HepG2 (cell line): ENCODE results near the gene NUP85. TPM values are rescaled to one million over a fixed set of nuclear protein-coding genes. Genes with fewer than 3 reads are reported as not detected.

ENCODE experiments used
- ASH2L ChIP-seq: fragments of 300-600, 200-600 bp; sonication (generic); IDR thresholded peaks from 2 replicates; pipeline ENCODE4 v1.7.0; 2017; ENCODE audit warnings: low read depth, mild to moderate bottlenecking, moderate library complexity, mixed read lengths, low read length; ENCODE audit not compliant: insufficient read length
- BHLHE40 ChIP-seq: IDR thresholded peaks from 2 replicates; pipeline ENCODE4 v1.6.1; 2011; ENCODE audit warnings: low read length, improper control_type of control experiment
- FOSL2 ChIP-seq: sonication (generic); formaldehyde crosslinking; IDR thresholded peaks from 2 replicates; pipeline ENCODE4 v1.4.0; 2020; ENCODE audit warnings: missing genetic modification reagents
- MEIS2 ChIP-seq: sonication (generic); formaldehyde crosslinking; IDR thresholded peaks from 2 replicates; pipeline ENCODE4 v1.9.0; 2021; ENCODE audit warnings: mild to moderate bottlenecking, missing genetic modification reagents
- MTF2 ChIP-seq: sonication (generic); formaldehyde crosslinking; IDR thresholded peaks from 2 replicates; pipeline ENCODE4 v1.5.0; 2020; ENCODE audit warnings: missing genetic modification reagents, borderline replicate concordance
- MXI1 ChIP-seq: IDR thresholded peaks from 3 replicates; pipeline ENCODE4 v1.6.1; 2012; ENCODE audit warnings: low read depth, low read length, inconsistent platforms, borderline replicate concordance
- MYNN ChIP-seq: sonication (generic); formaldehyde crosslinking; IDR thresholded peaks from 2 replicates; pipeline ENCODE4 v1.4.0; 2020; ENCODE audit warnings: mild to moderate bottlenecking, low read depth, missing genetic modification reagents
- NCOA2 ChIP-seq: sonication (generic); formaldehyde crosslinking; IDR thresholded peaks from 2 replicates; pipeline ENCODE4 v1.8.0; 2022; ENCODE audit warnings: inconsistent platforms
- NR2F6 ChIP-seq, 2 experiments: IDR thresholded peaks; 2 replicates each; pipeline ENCODE4 v1.6.1; 2016; ENCODE audit warnings: antibody characterized with exemption in 1 of 2, mild to moderate bottlenecking in 1 of 2
- PHF20 ChIP-seq: sonication (generic); formaldehyde crosslinking; IDR thresholded peaks from 2 replicates; pipeline ENCODE4 v1.5.0; 2020; ENCODE audit warnings: mild to moderate bottlenecking, missing genetic modification reagents
- SMYD3 ChIP-seq: sonication (generic); formaldehyde crosslinking; IDR thresholded peaks from 2 replicates; pipeline ENCODE4 v1.8.1; 2023; ENCODE audit warnings: mild to moderate bottlenecking, missing genetic modification reagents
- STAG1 ChIP-seq: sonication (generic); formaldehyde crosslinking; IDR thresholded peaks from 2 replicates; pipeline ENCODE4 v1.4.0; 2020; ENCODE audit warnings: missing genetic modification reagents
- STAT5B ChIP-seq: sonication (generic); formaldehyde crosslinking; IDR thresholded peaks from 2 replicates; pipeline ENCODE4 v1.4.0; 2020; ENCODE audit warnings: missing genetic modification reagents
- TBL1XR1 ChIP-seq: fragments of 150-350 bp; IDR thresholded peaks from 2 replicates; pipeline ENCODE4 v1.6.1; 2014; ENCODE audit warnings: borderline replicate concordance, low read length; ENCODE audit not compliant: partially characterized antibody
- TCF12 ChIP-seq, 2 experiments: fragments of 450-650 bp in 1 of 2; sonication (generic) in 1 of 2; formaldehyde crosslinking in 1 of 2; IDR thresholded peaks; 2 replicates each; pipeline versions ENCODE4 v1.6.1 to v1.8.0; 2017 to 2022; ENCODE audit warnings: antibody characterized with exemption in 1 of 2, mild to moderate bottlenecking in 1 of 2, missing genetic modification reagents in 1 of 2, moderate library complexity in 1 of 2
- TERF1 ChIP-seq: sonication (generic); formaldehyde crosslinking; IDR thresholded peaks from 2 replicates; pipeline ENCODE4 v1.8.0; 2022; ENCODE audit warnings: mild to moderate bottlenecking, missing genetic modification reagents, moderate library complexity
- THYN1 ChIP-seq: sonication (generic); formaldehyde crosslinking; IDR thresholded peaks from 2 replicates; pipeline ENCODE4 v1.8.1; 2023; ENCODE audit warnings: low read depth, mild to moderate bottlenecking, moderate library complexity, missing genetic modification reagents, borderline replicate concordance
- U2AF2 ChIP-seq: fragments of 200-400 bp; formaldehyde crosslinking; IDR thresholded peaks from 2 replicates; pipeline ENCODE4 v1.6.1; 2017; ENCODE audit warnings: low read depth, mild to moderate bottlenecking, low read length
- YY1 ChIP-seq: IDR thresholded peaks from 2 replicates; pipeline ENCODE4 v1.6.1; 2011; ENCODE audit warnings: low read length, low read depth, moderate library complexity, mild to moderate bottlenecking; ENCODE audit not compliant: insufficient read depth, insufficient replicate concordance
- ZFP36L1 ChIP-seq: sonication (generic); formaldehyde crosslinking; IDR thresholded peaks from 2 replicates; pipeline ENCODE4 v1.8.0; 2022; ENCODE audit warnings: mild to moderate bottlenecking, missing genetic modification reagents, moderate library complexity
- ZNF101 ChIP-seq: sonication (generic); formaldehyde crosslinking; IDR thresholded peaks from 2 replicates; pipeline ENCODE4 v1.4.0; 2020; ENCODE audit warnings: mild to moderate bottlenecking, low read depth, missing genetic modification reagents, borderline replicate concordance
- ZNF331 ChIP-seq: sonication (generic); formaldehyde crosslinking; IDR thresholded peaks from 2 replicates; pipeline ENCODE4 v1.4.0; 2020; ENCODE audit warnings: missing genetic modification reagents
- ZNF768 ChIP-seq: sonication (generic); formaldehyde crosslinking; IDR thresholded peaks from 2 replicates; pipeline ENCODE4 v1.4.0; 2020; ENCODE audit warnings: missing genetic modification reagents
- ZNF782 ChIP-seq: sonication (generic); formaldehyde crosslinking; IDR thresholded peaks from 2 replicates; pipeline ENCODE4 v1.4.0; 2020; ENCODE audit warnings: missing genetic modification reagents, mild to moderate bottlenecking, borderline replicate concordance
- ZNF891 ChIP-seq: sonication (generic); formaldehyde crosslinking; IDR thresholded peaks from 2 replicates; pipeline ENCODE4 v1.5.0; 2020; ENCODE audit warnings: mild to moderate bottlenecking, missing genetic modification reagents
- polyA plus RNA-seq, 8 experiments: library from polyadenylated mRNA; depleted of rRNA in 3 of 8; stranded (reverse) in 7 of 8; unstranded in 1 of 8; fragments of >200 nt; fragmentation: Illumina TruSeq in 4 of 8; extraction: Trizol in 4 of 8; gene quantifications; 2 replicates each; pipeline versions ENCODE4 v1.2.1 to v1.2.3, GENCODE V29; 2011 to 2016; ENCODE audit warnings: low read depth in 4 of 8, missing spikeins in 1 of 8, mixed read lengths in 1 of 8; ENCODE audit not compliant: insufficient read depth in 1 of 8
- total RNA-seq, 5 experiments: library from RNA; depleted of rRNA; stranded (reverse); fragments of >200 nt; fragmentation: Illumina TruSeq; extraction: Trizol; gene quantifications; 2 replicates each; pipeline ENCODE4 v1.2.3, GENCODE V29; 2016; ENCODE audit warnings: low read depth in 1 of 5
- TF ChIP-seq, protein P1 (sequence below): sonication (generic); formaldehyde crosslinking; IDR thresholded peaks from 2 replicates; pipeline ENCODE4 v1.4.0; 2020; ENCODE audit warnings: missing genetic modification reagents
- TF ChIP-seq, protein P2 (sequence below): sonication (generic); IDR thresholded peaks from 2 replicates; pipeline ENCODE4 v1.6.1; 2016; ENCODE audit warnings: low read depth, borderline replicate concordance

The NUP85 gene
- total and polyA plus RNA-seq, 2 of the 13 experiments (the other 11 are each of a cell fraction or from before 2014, with no cell fraction given) = 89.1 to 124 TPM

DNA sequence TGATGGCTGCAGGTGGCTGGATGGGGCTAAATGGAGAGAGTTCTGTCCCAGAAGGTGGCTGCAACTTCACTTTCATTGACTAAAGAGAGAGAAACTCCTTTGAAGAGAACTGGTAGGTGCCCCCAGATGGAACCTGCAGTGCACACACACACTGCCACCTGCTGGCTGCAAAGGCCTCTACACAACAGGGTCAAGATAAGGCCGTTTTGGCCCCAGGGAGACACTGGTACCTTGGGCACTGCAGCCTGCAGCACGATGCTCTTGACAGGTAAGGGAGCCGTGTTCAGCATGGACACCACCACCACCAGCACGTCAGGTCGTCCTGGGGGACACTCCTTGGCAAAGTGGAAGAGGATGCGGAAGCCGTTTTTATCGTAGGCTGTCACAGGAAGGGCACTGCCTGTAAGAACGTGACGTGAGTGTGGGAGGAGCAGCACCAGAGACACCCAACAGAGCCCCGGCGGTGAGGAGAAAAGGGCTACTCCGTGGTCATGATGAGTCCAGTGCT lies 33.3 kb downstream of the NUP85 start (continued):
- TF ChIP-seq TBL1XR1 = no peak
- TF ChIP-seq TCF12 (IDR thresholded peaks at IDR 0.05) = no peak
- no peak for TF ChIP-seq TCF12 (CRISPR knock-in tag; IDR thresholded peaks at IDR 0.05)
- no peak for TF ChIP-seq ZNF768 (CRISPR knock-in tag)
- no peak for TF ChIP-seq NR2F6 (IDR thresholded peaks at IDR 0.05)
- TF ChIP-seq NR2F6 (CRISPR knock-in tag; IDR thresholded peaks at IDR 0.05) = no peak
- peak; percentile 32 for TF ChIP-seq YY1
- TF ChIP-seq U2AF2 = no peak
- 0 out of 2 replicates have a peak, but pooled peaks have one; percentile 8 for TF ChIP-seq ZNF331 (CRISPR knock-in tag)
- no peak for TF ChIP-seq STAT5B (CRISPR knock-in tag)
- TF ChIP-seq, protein P1, sequence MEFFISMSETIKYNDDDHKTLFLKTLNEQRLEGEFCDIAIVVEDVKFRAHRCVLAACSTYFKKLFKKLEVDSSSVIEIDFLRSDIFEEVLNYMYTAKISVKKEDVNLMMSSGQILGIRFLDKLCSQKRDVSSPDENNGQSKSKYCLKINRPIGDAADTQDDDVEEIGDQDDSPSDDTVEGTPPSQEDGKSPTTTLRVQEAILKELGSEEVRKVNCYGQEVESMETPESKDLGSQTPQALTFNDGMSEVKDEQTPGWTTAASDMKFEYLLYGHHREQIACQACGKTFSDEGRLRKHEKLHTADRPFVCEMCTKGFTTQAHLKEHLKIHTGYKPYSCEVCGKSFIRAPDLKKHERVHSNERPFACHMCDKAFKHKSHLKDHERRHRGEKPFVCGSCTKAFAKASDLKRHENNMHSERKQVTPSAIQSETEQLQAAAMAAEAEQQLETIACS = no peak
- TF ChIP-seq ZNF101 = no peak
- TF ChIP-seq MXI1 = no peak
- no peak for TF ChIP-seq ZFP36L1 (CRISPR knock-in tag)
- TF ChIP-seq ZNF782 (CRISPR knock-in tag) = no peak
- no peak for TF ChIP-seq BHLHE40
- no peak for TF ChIP-seq NCOA2
- TF ChIP-seq PHF20 (CRISPR knock-in tag) = no peak
- TF ChIP-seq MEIS2 (CRISPR knock-in tag) = no peak
- TF ChIP-seq MTF2 (CRISPR knock-in tag) = no peak
- no peak for TF ChIP-seq MYNN
- TF ChIP-seq TERF1 = no peak
- TF ChIP-seq ZNF891 = peak; percentile 69; the same call in 1 of the 2 replicates
- peak; percentile 72 for TF ChIP-seq STAG1
- TF ChIP-seq SMYD3 (CRISPR knock-in tag) = no peak
- TF ChIP-seq, protein P2, sequence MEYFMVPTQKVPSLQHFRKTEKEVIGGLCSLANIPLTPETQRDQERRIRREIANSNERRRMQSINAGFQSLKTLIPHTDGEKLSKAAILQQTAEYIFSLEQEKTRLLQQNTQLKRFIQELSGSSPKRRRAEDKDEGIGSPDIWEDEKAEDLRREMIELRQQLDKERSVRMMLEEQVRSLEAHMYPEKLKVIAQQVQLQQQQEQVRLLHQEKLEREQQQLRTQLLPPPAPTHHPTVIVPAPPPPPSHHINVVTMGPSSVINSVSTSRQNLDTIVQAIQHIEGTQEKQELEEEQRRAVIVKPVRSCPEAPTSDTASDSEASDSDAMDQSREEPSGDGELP = no peak
- TF ChIP-seq FOSL2 (CRISPR knock-in tag) = no peak
- TF ChIP-seq ASH2L = no peak
- no peak for TF ChIP-seq THYN1 (CRISPR knock-in tag)
